G401 (cell line): Measurements from ENCODE around the gene STIM1. TPM values are rescaled to one million over a fixed set of nuclear protein-coding genes. Genes with fewer than 3 reads are reported as not detected.
A peak's percentile ranks its signal among the peaks of the same experiment; 100 is the strongest.

Experiments
- DNase-seq: peaks from one replicate; pipeline ENCODE4 v3.0.0-alpha.2; 2015; ENCODE audit warnings: low spot score
- in situ Hi-C: cut with HindIII; loops from 2 replicates; pipeline ENCODE4 v1.10.0; 2016; ENCODE audit warnings: low sequenced_read_pairs, mixed read lengths
- total RNA-seq: library from RNA; depleted of rRNA; stranded (reverse); fragments of >200 nt; shearing (Covaris generic); gene quantifications from 2 replicates; pipeline ENCODE4 v1.2.3, GENCODE V29; 2014

Gene STIM1
- total RNA-seq, 1 experiment from 2014 or later: 15.4 TPM

- no peak for DNase-seq
- in situ Hi-C loops: no loop called here
Measured at GRCh38 chr11:4066910-4067309, 211.4 kb downstream of the STIM1 start.

GRCh38 chr11:4068962-4069361 is 213.5 kb downstream of the STIM1 start:
- DNase-seq: no peak
- in situ Hi-C loops: no loop called here

GRCh38 chr11:4071325-4071724 is 215.9 kb downstream of the STIM1 start:
- in situ Hi-C loops: no loop called here
- no peak for DNase-seq

GRCh38 chr11:4071914-4072313 is 216.4 kb downstream of the STIM1 start:
- no peak for DNase-seq
- in situ Hi-C loops: no loop called here

GRCh38 chr11:4072668-4073285 is 217.3 kb downstream of the STIM1 start:
- in situ Hi-C loops: no loop called here
- DNase-seq: peak; percentile 90

GRCh38 chr11:4074266-4074665 is 218.8 kb downstream of the STIM1 start:
- in situ Hi-C loops: no loop called here
- no peak for DNase-seq

- no peak for DNase-seq
- in situ Hi-C loops: no loop called here
Measured at GRCh38 chr11:4076774-4077173, 221.3 kb downstream of the STIM1 start.

- no peak for DNase-seq
- in situ Hi-C loops: no loop called here
Measured at GRCh38 chr11:4083198-4083597, 227.7 kb downstream of the STIM1 start.

- no peak for DNase-seq
- in situ Hi-C loops: no loop called here
Measured at GRCh38 chr11:4084406-4085125, 229.1 kb downstream of the STIM1 start.

GRCh38 chr11:4085575-4085974 is 230.1 kb downstream of the STIM1 start:
- no peak for DNase-seq
- in situ Hi-C loops: no loop called here

- DNase-seq: no peak
- in situ Hi-C loops: no loop called here
Measured at GRCh38 chr11:4086575-4087353, 231.3 kb downstream of the STIM1 start.

- no peak for DNase-seq
- in situ Hi-C loops: no loop called here
Measured at GRCh38 chr11:4087551-4087950, 232.1 kb downstream of the STIM1 start.

GRCh38 chr11:4090258-4090657 is 234.8 kb downstream of the STIM1 start:
- no peak for DNase-seq
- in situ Hi-C loops: no loop called here

GRCh38 chr11:4092026-4092425 is 236.6 kb downstream of the STIM1 start:
- in situ Hi-C loops: no loop called here
- DNase-seq: no peak

- no peak for DNase-seq
Measured at GRCh38 chr11:4093519-4094347, 238.3 kb downstream of the STIM1 start.

GRCh38 chr11:4094348-4095291 is 239.2 kb downstream of the STIM1 start, which contains the start of gene RRM1:
Gene RRM1 (plus strand): TSS chr11:4094799. CDS start chr11:4095013, 214 bp downstream.
- in situ Hi-C loops: no loop called here
- peak; percentile 98 for DNase-seq

More at GRCh38 chr11:4093519-4094347, 238.3 kb downstream of the STIM1 start:
- in situ Hi-C loops: no loop called here

- peak; percentile 16 for DNase-seq
- in situ Hi-C loops: no loop called here
Measured at GRCh38 chr11:4095509-4096230, 240.2 kb downstream of the STIM1 start.
